HG03342 (cell line): ENCODE measurements around the gene MCM7.

ENCODE experiments used
- ATAC-seq: cut with Tn5 transposase; IDR thresholded peaks from one replicate; pipeline ENCODE4 v1.9.1; 2021; ENCODE audit warnings: mild to moderate bottlenecking, moderate library complexity; ENCODE audit not compliant: unreplicated experiment

MCM7 gene

DNA sequence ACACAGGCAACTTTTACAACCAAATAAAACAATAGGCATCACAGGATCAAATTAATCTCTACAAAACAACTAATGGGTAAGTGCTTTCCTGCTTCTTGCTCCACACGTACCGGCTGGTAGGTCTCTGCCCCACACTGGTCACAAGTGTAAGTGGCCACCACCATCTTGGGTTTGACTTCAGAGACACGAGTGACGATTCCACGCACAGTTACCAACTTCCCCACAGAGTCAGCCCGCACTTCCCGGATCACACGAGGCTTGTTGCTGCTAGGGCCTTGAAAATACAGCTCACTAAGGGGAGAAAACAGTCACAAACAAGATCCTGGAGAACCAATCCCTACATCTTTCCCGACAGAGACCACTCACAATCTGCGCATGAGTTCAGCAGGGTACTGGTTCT, 2.3 kb downstream of the MCM7 start:
- no peak for ATAC-seq

- ATAC-seq: no peak
Measured at GRCh38 chr7:100095704-100096103, 5.5 kb downstream of the MCM7 start.

- ATAC-seq: no peak
Measured at GRCh38 chr7:100095289-100095688, 5.9 kb downstream of the MCM7 start.

GRCh38 chr7:100093925-100094486, 7.2 kb downstream of the MCM7 start:
- no peak for ATAC-seq

GRCh38 chr7:100093498-100093897, 7.7 kb downstream of the MCM7 start:
- ATAC-seq: no peak

DNA sequence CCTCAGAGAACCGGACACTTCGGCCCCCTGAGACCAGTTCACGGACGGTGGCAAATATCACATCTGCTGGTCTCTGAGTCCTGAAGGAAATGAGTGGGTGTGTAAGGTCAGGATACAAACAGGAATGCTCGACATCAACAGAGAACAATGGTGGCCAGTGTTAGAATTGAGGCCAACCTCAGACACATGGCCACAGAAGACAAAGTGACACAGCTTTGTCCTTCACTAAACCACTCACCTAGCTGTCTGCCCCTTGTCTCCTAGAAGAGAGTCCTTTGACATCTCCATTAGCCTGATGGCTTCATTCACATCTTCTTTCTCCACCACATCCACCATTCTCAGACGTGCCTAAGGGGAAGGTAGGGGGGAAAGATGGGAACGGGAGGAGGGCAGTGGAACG, 8.1 kb downstream of the MCM7 start:
- no peak for ATAC-seq

DNA sequence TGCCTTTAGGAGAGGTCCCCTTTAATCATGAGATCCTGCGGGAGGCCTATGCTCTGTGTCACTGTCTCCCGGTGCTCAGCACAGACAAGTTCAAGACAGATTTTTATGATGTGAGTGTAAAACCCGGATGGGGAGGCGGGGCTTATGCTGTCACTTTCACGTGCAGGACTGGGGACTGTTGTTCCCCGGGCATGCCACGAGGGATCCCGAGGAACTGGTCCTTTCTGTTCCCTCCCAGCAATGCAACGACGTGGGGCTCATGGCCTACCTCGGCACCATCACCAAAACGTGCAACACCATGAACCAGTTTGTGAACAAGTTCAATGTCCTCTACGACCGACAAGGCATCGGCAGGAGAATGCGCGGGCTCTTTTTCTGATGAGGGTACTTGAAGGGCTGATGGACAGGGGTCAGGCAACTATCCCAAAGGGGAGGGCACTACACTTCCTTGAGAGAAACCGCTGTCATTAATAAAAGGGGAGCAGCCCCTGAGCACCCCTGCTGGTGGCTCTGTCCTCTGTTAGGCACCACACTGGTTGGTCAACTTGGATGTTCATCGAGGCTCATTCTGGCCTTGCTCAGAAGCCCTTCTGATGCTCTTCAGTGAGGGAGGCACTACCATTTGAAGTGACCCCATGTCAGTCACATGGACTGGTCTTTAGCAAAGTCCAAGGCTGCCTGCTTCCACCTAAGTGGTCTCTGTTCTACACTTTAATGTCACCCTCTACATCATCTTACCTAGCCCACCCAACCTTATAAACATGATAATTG, 9.6 kb downstream of the MCM7 start:
- ATAC-seq: no peak

DNA sequence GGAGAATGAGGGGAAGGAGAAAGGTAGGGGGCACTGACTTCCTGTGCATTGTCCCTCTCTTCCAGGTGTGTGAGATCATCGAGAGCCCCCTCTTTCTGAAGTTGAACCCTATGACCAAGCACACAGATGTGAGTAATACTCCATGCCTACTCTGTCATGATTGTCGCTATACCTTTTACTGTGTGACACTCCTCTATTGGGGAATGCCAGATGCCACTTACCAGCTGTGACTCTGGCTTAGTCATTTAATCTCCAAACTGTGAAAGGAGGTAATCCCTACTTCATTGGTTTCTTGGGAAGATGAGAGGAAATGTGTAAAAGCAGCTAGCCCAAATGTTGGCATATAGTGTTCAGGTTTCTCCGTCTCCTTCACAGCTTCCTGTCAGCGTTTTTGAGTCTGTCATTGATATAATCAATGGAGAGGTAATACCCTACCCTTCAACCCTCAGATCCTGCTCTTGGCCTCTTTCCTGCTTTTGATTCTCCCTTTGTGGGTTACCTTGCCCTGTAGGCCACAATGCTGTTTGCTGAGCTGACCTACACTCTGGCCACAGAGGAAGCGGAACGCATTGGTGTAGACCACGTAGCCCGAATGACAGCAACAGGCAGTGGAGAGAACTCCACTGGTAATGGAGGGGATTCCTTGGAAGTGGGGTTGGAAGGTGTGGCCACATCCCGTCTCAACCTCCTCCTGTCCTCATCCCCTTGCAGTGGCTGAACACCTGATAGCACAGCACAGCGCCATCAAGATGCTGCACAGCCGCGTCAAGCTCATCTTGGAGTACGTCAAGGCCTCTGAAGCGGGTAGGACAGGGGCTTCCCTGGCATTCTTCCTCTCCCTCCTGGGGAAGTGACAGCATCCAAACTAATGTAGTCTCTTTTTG, 10.4 kb downstream of the MCM7 start:
- no peak for ATAC-seq

DNA sequence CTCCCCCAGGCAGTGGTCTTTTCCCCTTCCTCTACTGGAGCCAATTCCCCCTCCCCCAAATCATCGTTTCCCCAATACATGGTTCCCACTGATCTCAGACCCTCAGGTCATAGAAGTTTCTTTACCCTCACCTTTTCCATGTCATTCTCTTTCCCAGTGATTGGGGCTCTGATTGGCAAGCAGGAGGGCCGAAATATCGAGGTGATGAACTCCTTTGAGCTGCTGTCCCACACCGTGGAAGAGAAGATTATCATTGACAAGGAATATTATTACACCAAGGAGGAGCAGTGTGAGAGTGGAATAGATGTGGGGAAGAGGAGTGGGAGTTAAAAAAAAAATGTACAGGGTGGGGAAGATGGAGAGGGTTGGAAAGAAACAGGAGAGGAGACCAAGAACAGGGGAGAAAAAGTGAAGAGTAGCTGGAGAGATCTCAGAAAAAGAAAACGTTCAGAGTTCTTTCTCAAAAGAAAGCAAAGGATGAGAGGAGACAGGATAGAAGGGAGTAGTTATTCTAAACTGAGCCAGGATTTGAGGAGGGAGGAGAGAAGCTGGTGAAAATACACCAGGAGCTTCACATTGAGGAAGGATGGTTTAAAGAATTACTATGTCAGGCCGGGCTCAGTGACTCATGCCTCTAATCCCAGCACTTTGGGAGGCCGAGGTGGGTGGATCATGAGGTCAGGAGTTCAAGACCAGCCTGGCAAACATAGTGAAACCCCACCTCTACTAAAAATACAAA, 11.6 kb downstream of the MCM7 start:
- ATAC-seq: no peak

GRCh38 chr7:100088621-100089457, 12.4 kb downstream of the MCM7 start, which contains the start of gene COPS6:
Gene COPS6, plus strand, starts transcription at chr7:100088969. Its CDS starts 22 bp downstream, at chr7:100088991.
- peak; percentile 42 for ATAC-seq

DNA sequence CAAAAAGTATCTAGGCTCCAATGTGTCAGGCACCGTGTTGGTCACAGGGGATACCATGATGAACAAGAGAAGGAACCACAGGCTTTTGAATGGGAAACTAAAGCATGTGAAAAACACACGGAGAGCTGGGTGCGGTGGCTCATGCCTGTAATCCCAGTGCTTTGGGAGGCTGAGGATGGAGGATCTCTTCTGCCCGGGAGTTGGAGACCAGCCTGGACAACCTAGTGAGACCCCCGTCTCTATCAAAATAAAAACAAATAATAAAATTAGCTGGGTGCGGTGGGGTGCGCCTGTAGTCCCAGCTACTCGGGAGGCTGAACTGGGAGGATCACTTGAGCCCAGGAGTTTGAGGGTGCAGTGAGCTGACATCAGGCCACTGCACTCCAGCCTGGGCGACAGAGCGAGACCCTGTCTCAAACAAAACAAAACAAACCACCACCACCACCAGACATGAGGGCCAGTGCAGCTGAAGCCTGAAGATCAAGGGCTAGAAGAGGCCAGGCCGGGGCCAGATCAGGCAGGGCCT, 13.0 kb downstream of the MCM7 start:
- ATAC-seq: no peak

DNA sequence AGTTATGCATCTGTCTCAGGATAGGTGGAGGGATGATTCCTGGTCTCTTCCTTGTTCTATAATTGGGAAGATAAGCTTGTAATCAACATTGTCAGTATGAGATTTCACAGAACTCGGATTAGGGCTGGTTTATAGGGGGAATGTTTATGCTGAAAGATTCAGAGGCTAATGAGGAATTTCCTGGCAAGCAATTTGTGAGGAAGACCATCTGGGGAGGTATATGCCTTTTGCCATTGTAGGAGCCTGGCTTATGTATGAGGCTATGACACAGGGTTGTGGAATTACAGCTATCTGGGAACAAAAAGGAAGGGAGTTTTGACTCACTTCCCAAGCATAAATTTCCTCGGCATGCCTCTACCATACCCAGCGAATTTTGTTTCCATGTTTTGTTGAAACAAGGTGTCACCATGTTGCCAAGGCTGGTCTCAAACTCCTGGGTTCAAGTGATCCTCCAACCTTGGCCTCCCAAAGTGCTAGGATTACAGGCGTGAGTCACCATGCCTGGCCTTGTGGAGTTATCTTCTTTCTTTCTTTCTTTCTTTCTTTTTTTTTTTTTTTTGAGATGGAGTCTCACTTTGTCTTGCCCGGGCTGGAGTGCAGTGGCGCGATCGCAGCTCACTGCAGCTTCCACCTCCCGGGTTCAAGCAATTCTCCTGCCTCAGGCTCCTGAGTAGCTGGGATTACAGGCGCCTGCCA, 14.0 kb downstream of the MCM7 start:
- ATAC-seq: no peak

DNA sequence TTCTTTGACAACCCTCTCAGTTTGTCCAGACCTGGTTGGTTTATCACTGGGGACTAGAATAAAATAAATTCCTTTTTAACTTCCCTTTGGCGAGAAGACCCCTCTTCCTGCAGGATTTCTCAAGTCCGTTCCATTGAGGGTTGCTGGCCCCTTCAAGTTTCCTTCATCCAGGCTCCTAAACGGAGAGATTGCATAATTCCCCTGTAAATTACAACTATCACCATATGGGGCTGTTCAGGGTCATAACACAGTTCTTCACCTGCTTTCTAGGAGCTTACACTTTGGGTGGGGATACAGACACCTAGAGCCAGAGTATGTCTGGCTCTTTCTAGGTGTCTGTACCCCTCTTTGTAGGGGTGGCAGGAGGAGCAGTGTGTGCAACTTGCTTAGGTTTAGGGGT, 15.7 kb downstream of the MCM7 start:
- no peak for ATAC-seq

DNA sequence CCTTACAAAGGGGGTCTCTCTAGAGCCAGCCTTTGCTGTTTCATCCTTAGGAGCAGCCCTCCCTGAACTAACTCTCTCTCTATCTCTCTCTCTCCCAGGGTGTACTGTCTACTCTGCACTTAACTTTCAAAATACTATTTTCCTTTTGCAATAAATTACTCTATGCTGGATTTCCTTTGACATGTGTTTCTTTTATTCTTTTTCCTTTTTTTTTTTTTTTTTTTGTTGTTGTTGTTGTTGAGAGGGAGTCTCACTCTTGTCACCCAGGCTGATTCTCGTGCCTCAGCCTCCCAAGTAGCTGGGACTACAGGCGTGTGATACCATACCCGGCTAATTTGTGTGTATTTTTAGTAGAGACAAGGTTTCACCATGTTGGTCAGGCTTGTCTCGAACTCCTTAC, 18.2 kb downstream of the MCM7 start:
- ATAC-seq: no peak

DNA sequence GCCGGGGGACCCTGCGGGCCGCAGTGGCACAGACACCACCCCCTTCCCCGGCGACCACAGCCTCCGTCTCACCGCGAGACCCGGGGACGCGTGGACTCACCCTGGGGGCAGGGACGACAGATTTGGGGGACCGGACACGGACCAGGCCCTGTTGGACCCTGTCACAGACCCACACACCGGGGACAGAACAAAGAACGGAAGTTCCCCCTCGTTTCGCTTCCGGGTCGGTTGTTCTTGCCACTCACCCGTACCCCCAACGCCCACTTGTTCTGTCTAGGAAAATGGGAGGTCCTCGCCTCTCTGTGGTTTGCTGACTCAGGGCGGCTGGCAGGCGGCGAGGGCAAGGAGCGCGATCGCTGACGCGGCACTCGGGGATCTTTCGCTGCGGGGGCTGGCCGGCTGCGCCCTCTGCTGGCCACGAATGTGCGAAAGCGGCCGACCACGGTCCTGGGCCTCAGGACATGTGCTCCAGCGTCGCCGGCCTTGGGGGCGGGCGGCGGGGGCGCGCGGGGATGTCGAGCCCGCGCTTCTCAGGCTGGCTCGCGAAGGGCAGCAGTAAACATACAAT, 19.6 kb downstream of the MCM7 start, which contains the start of gene ZNF3:
TSS of gene ZNF3 (minus strand) at position 189 of the 568 bp plus-strand sequence. CDS start 4,366 bp downstream, outside the sequence.
- peak; percentile 74 for ATAC-seq

DNA sequence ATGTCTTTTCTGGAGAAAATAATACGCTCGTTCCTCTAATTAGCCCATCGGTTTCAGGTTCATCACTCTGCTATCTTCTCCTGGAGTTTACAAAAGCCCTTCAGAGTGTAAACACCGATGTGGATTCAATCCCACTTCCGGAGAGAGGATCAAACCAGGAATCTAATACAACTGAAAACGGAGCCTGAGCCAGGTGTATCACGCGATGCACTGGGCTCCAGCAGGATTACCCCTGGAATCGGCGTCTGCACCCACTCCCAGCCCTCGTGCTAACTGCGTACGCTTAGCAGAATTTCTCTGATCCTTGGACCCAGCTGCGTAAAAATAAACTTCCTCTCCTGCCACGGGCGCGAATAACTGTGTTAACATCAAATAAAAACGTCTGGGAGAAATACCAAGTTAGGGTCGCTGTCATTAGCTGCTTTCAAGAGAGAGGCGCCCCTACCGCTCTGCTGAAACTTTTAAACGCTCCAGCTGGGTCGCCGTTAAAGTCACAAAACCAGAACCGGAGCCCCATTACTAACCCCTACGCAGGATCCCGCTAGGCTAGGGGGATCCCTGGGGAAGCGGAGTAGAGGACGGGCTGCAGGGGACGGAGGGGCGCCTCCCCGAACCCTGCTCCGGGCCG, 20.2 kb downstream of the MCM7 start:
- ATAC-seq: no peak

DNA sequence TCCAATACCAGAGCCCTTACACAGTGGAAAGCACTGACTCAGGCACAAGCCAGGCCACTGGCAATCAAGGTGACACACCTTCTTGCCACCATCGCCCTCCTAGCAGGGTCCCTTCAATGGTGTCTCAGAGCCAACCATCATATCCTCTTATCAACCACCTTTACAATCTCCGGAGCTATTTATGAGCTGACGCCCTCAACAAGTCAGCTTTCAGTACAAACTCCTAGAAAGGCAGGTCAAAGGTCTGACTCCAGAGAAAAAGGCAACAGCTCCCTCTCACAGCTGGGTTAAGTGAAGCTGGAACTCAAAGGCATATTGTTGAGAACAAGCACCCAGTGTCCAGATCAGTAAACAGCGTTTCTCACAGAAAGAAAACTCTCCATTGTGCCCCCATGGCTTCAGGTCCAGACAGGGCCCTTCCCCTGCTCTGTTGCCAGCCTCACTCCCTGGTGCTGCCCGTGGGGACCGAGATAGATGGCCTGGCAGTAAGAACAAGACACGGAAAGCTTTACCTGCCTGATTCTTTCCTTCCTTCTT, 22.1 kb downstream of the MCM7 start:
- ATAC-seq: no peak

GRCh38 chr7:100077205-100077604, 24.0 kb downstream of the MCM7 start:
- ATAC-seq: no peak
